Measurements from ENCODE around the gene MAGI1.

DNA sequence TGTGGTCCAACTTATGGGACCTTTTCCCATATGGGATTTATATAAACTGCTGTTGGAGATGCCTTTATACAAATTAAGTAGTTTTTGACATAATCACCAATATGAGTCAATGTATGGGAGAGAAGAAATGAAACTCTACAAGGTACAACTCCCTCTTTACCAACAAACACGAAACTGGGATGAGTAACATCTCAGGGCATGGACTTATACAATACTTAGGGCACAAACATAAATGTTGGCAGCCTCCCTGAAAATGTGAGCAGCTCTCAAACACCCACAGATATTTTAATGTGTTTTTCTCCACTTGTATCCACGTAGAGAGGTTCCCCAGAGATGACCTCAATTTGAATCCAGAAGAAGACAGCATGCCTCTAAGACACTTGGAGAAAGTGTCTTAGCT, 161.6 kb downstream of the MAGI1 start:
- TF ChIP-seq FOXA1 (IDR thresholded peaks at IDR 0.05) (no peak), BHLHE40 (IDR thresholded peaks at IDR 0.05; ENCODE audit: borderline replicate concordance) (no peak), SP1 (IDR thresholded peaks at IDR 0.05) (no peak), NFRKB (IDR thresholded peaks at IDR 0.05) (no peak), SUZ12 (IDR thresholded peaks at IDR 0.05) (no peak), TARDBP (IDR thresholded peaks at IDR 0.05) (no peak), ARNT (IDR thresholded peaks at IDR 0.05) (no peak), ELF4 (IDR thresholded peaks at IDR 0.05) (no peak), HDGF (IDR thresholded peaks at IDR 0.05; ENCODE audit: borderline replicate concordance) (no peak)

All from HEK293T (cell line).